Gastroesophageal sphincter (tissue), 4 donors: Measurements from ENCODE around the gene PDLIM5. TPM values are rescaled to one million over a fixed set of nuclear protein-coding genes. Genes with fewer than 3 reads are reported as not detected.

ENCODE experiments used
- ATAC-seq: fragments of 150-250 bp; one replicate; pipeline ENCODE4 v1.9.1; 2016; ENCODE audit warnings: mild to moderate bottlenecking, moderate library complexity
- H3K27ac ChIP-seq, 4 donors: fragments of 200-600 bp; sonication (generic) in 3 of 4; 1 replicate in 3 of 4; 2 replicates in 1 of 4; pipeline ENCODE4 v1.5.1; 2016 to 2019
- H3K27me3 ChIP-seq: fragments of 200-600 bp; sonication (generic); one replicate; pipeline ENCODE4 v1.5.1; 2019
- H3K36me3 ChIP-seq, 2 donors: fragments of 200-600 bp; sonication (generic); one replicate each; pipeline ENCODE4 v1.5.1; 2019; ENCODE audit warnings: control low read depth in 1 of 2
- H3K4me1 ChIP-seq, 3 donors: fragments of 200-600 bp; sonication (generic); 1 replicate in 2 of 3; 2 replicates in 1 of 3; pipeline ENCODE4 v1.5.1; 2016 to 2019; ENCODE audit warnings: control low read depth in 2 of 3
- H3K4me3 ChIP-seq, 2 donors: fragments of 200-600 bp; sonication (generic); one replicate each; pipeline ENCODE4 v1.5.1; 2019; ENCODE audit warnings: mild to moderate bottlenecking in 1 of 2, moderate library complexity in 1 of 2
- H3K9me3 ChIP-seq, 3 donors: fragments of 200-600 bp; sonication (generic); one replicate each; pipeline ENCODE4 v1.5.1; 2017 to 2019; ENCODE audit warnings: control low read depth in 2 of 3
- CTCF ChIP-seq, 4 experiments: fragments of 200-600 bp in 2 of 4; fragments of 450-650 bp in 2 of 4; sonication (generic) in 1 of 4; IDR thresholded peaks; one replicate each; pipeline ENCODE4 v1.5.1; 2017 to 2019; ENCODE audit warnings: antibody characterized with exemption in 4 of 4, mild to moderate bottlenecking in 2 of 4, moderate library complexity in 2 of 4
- EP300 ChIP-seq: sonication (generic); formaldehyde crosslinking; IDR thresholded peaks from one replicate; pipeline ENCODE4 v1.6.1; 2017; ENCODE audit warnings: antibody characterized with exemption, mild to moderate bottlenecking
- POLR2A ChIP-seq, 2 donors: fragments of 450-650 bp; IDR thresholded peaks; one replicate each; pipeline ENCODE4 v1.6.1; 2017; ENCODE audit warnings: antibody characterized with exemption in 2 of 2, mild to moderate bottlenecking in 2 of 2, moderate library complexity in 1 of 2
- POLR2AphosphoS5 ChIP-seq: sonication (generic); formaldehyde crosslinking; IDR thresholded peaks from one replicate; pipeline ENCODE4 v1.6.1; 2017; ENCODE audit warnings: antibody characterized with exemption
- WGBS, 2 donors: methylation state at CpG; one replicate each; pipeline ENCODE4 v1.1.5; 2018; ENCODE audit warnings: low coverage in 1 of 2; 5-methylcytosine and 5-hydroxymethylcytosine counted together
- total RNA-seq, 4 donors: library from RNA; depleted of rRNA; stranded (reverse); fragments of >200 nt; gene quantifications; one replicate each; pipeline ENCODE4 v1.1.0, GENCODE V29; 2016

PDLIM5 gene
- total RNA-seq, 4 donors from 2014 or later: 100 to 223 (median 175) TPM

DNA sequence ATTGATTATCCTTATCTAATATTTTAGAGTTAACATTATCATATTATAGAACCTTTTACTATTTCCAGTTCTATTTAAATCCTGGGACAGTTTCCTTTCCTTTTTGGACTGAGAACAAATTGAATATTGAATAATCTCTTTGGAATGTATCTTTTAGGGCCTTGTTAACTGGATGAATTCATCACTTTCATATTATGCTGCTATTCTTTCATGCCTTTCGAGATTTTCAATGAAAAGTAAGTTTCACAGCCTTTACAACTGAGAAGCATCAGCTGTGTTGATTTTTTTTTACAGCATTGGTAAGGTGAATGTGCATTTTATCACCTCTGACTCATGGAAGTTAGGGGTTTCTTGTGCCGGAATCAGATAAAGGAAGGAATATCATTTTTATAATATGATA, 39.6 kb downstream of the PDLIM5 start:
- TF ChIP-seq POLR2AphosphoS5: no peak
- no peak for TF ChIP-seq CTCF (IDR thresholded peaks at IDR 0.05)
- no peak for TF ChIP-seq POLR2A (IDR thresholded peaks at IDR 0.05)
- TF ChIP-seq EP300: no peak

GRCh38 chr4:94495408-94495807, 43.7 kb downstream of the PDLIM5 start:
- peaks cover 7 to 46% (median 8%) of the 10 kb centered on the region in 3 donors for H3K4me1 ChIP-seq
- H3K27me3 ChIP-seq: no peaks in the 10 kb centered on the region
- WGBS, 2 donors: 83% methylated on average over 2 of the region's 2 CpGs; no CpG with 5 or more reads in 1 of the 2 donors
- no peaks in the 10 kb centered on the region for H3K9me3 ChIP-seq
- H3K36me3 ChIP-seq: no peaks in the 10 kb centered on the region
- no peak for ATAC-seq
- no peak for TF ChIP-seq CTCF (IDR thresholded peaks at IDR 0.05)
- TF ChIP-seq EP300: no peak
- no peak overlapping the region for H3K27ac ChIP-seq
- H3K4me3 ChIP-seq: no peak overlapping the region

More for the DNA sequence above, 39.6 kb downstream of the PDLIM5 start:
- Histone ChIP-seq H3K36me3 (no peaks in the 10 kb centered on the region), H3K4me3 (no peak overlapping the region), H3K27me3 (no peaks in the 10 kb centered on the region), H3K4me1 (peaks cover 12 to 55% (median 12%) of the 10 kb centered on the region in 3 donors), H3K9me3 (no peaks in the 10 kb centered on the region), H3K27ac (no peak overlapping the region)
- ATAC-seq: no peak
- WGBS, 2 donors: 42 to 50% methylated on average over 2 of the region's 2 CpGs

- WGBS, 2 donors: 75% methylated on average over 2 of the region's 2 CpGs
- no peak overlapping the region for H3K4me3 ChIP-seq
- ATAC-seq: no peak
- no peaks in the 10 kb centered on the region for H3K9me3 ChIP-seq
- no peak overlapping the region for H3K27ac ChIP-seq
- peaks cover 0 to 31% (median 0%) of the 10 kb centered on the region in 3 donors for H3K4me1 ChIP-seq
- H3K27me3 ChIP-seq: no peaks in the 10 kb centered on the region
- H3K36me3 ChIP-seq: no peaks in the 10 kb centered on the region
- TF ChIP-seq EP300 (no peak), POLR2AphosphoS5 (no peak), POLR2A (IDR thresholded peaks at IDR 0.05) (no peak), CTCF (IDR thresholded peaks at IDR 0.05) (no peak)
These were observed 45.9 kb downstream of the PDLIM5 start for GRCh38 chr4:94497690-94498089.

DNA sequence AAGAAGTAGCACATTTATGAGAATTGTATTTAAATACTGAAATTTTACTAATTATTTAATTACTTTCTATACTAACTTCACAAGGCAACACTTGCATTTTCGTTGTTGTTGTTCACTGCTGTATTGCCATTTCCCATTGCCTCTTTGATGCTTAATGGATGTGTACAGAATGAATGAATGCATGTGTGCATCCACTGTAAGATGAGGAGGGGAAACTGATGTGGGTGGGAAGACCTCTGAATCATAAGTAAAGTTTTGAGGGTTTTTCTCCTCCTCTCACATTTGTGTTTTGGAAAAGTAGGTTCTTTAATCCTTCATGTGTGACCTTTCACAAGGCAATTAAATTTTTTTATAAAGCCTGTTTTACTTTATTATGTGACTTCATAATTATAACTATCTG, 46.8 kb downstream of the PDLIM5 start:
- H3K9me3 ChIP-seq: no peaks in the 10 kb centered on the region
- no peaks in the 10 kb centered on the region for H3K36me3 ChIP-seq
- 67 to 82% methylated on average over 1 of the region's 1 CpG for WGBS, 2 donors
- no peak overlapping the region for H3K27ac ChIP-seq
- TF ChIP-seq EP300: no peak
- TF ChIP-seq POLR2AphosphoS5: no peak
- TF ChIP-seq POLR2A (IDR thresholded peaks at IDR 0.05): no peak
- no peak for TF ChIP-seq CTCF (IDR thresholded peaks at IDR 0.05)
- no peaks in the 10 kb centered on the region for H3K27me3 ChIP-seq
- H3K4me1 ChIP-seq: peaks cover 0 to 31% (median 0%) of the 10 kb centered on the region in 3 donors
- ATAC-seq: no peak
- H3K4me3 ChIP-seq: no peak overlapping the region

- peaks cover 0 to 53% (median 10%) of the 10 kb centered on the region in 3 donors for H3K4me1 ChIP-seq
- no peaks in the 10 kb centered on the region for H3K27me3 ChIP-seq
- no peak for TF ChIP-seq POLR2A (IDR thresholded peaks at IDR 0.05)
- no peak for TF ChIP-seq CTCF (IDR thresholded peaks at IDR 0.05)
- no peak overlapping the region for H3K4me3 ChIP-seq
- no peaks in the 10 kb centered on the region for H3K9me3 ChIP-seq
- no peaks in the 10 kb centered on the region for H3K36me3 ChIP-seq
- no peak overlapping the region for H3K27ac ChIP-seq
- 67 to 72% methylated on average over 3 of the region's 3 CpGs for WGBS, 2 donors
- ATAC-seq: no peak
These were observed 48.9 kb downstream of the PDLIM5 start for GRCh38 chr4:94500685-94501084.
